Vagina (tissue), 2 donors: ENCODE data around the gene GRIP2. TPM values are rescaled to one million over a fixed set of nuclear protein-coding genes. Genes with fewer than 3 reads are reported as not detected.

ENCODE experiments used
- DNase-seq, 2 donors: peaks; one replicate each; pipeline ENCODE4 v3.0.0-alpha.2; 2017; ENCODE audit errors: extremely low spot score in 2 of 2
- H3K27ac ChIP-seq: fragments of 200-600 bp; sonication (generic); one replicate; pipeline ENCODE4 v1.5.1; 2019
- H3K27me3 ChIP-seq: fragments of 200-600 bp; sonication (generic); one replicate; pipeline ENCODE4 v1.5.1; 2019
- H3K36me3 ChIP-seq, 2 donors: fragments of 200-600 bp; sonication (generic); one replicate each; pipeline ENCODE4 v1.5.1; 2017 to 2019
- H3K4me1 ChIP-seq: fragments of 200-600 bp; sonication (generic); one replicate; pipeline ENCODE4 v1.5.1; 2019
- H3K4me3 ChIP-seq, 2 donors: fragments of 200-600 bp; sonication (generic); 1 replicate in 1 of 2; 2 replicates in 1 of 2; pipeline ENCODE4 v1.5.1; 2016 to 2019
- H3K9me3 ChIP-seq: fragments of 200-600 bp; sonication (generic); one replicate; pipeline ENCODE4 v1.5.1; 2019
- POLR2A ChIP-seq, 2 donors: fragments of 450-650 bp; IDR thresholded peaks; one replicate each; pipeline ENCODE4 v1.6.1; 2017; ENCODE audit warnings: antibody characterized with exemption in 2 of 2, mild to moderate bottlenecking in 2 of 2, moderate library complexity in 2 of 2
- POLR2AphosphoS5 ChIP-seq, 2 donors: sonication (generic); formaldehyde crosslinking; IDR thresholded peaks; one replicate each; pipeline ENCODE4 v1.9.0; 2017; ENCODE audit warnings: antibody characterized with exemption in 2 of 2, mild to moderate bottlenecking in 2 of 2, low read depth in 1 of 2; ENCODE audit not compliant: insufficient read depth in 1 of 2
- intact Hi-C: fragments of 100-400 bp; cut with DNase I; formaldehyde crosslinking; loops from one replicate; pipeline ENCODE4 v1.15.1; 2023
- total RNA-seq: library from RNA; depleted of rRNA; stranded (reverse); fragments of >200 nt; gene quantifications from one replicate; pipeline ENCODE4 v1.2.3, GENCODE V29; 2016
- TF ChIP-seq, protein P1 (sequence below), 3 experiments: fragments of 450-650 bp in 2 of 3; fragments of 200-600 bp in 1 of 3; sonication (generic) in 1 of 3; IDR thresholded peaks; one replicate each; pipeline ENCODE4 v1.5.1; 2017 to 2019; ENCODE audit warnings: antibody characterized with exemption in 3 of 3, mild to moderate bottlenecking in 2 of 3, moderate library complexity in 2 of 3

Gene GRIP2
- total RNA-seq, 1 donor from 2014 or later, result 0.98 TPM

DNA sequence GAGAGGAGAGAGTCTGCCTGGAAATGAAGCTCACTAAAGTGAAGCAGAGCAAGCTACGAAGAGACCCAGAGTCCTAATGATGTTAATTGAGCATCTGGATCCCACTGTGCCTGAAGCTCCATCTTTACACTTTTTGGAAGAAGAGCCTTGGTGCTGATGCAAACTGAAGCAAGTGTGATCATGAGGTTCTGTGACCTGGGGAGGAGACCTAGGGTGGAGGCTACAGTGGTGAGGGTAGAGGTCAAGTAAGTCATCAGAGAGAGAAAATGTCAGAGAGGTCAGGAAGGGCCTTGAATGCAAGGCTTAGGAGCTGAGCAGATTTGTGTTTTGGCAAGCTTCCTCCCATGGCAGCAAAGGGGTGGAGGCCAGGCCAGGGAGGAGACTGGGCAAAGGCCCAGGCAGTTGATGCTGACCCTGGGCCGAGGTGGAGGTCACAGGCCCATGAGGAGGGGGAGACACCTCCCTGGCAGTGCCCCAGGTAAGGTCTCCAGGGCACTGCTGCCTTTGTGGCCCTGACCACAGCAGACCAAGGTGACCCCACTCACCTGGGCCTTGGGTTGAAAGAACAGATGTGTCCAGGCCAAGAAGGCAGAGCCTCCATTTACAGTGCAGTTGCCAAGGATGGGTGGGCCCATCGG is 1.6 kb downstream of the GRIP2 start:
- no peak for DNase-seq
- H3K9me3 ChIP-seq, result no peaks in the 10 kb centered on the region
- H3K27me3 ChIP-seq, result no peaks in the 10 kb centered on the region
- peaks cover 18% of the 10 kb centered on the region for H3K4me1 ChIP-seq
- H3K36me3 ChIP-seq, result no peaks in the 10 kb centered on the region
- no peak overlapping the region for H3K27ac ChIP-seq
- intact Hi-C loops, result no loop called here
- TF ChIP-seq POLR2A (IDR thresholded peaks at IDR 0.05) (no peak), POLR2AphosphoS5 (IDR thresholded peaks at IDR 0.05; ENCODE audit: insufficient read depth in 1 of 2, low read depth in 1 of 2) (no peak)
- TF ChIP-seq, protein P1, sequence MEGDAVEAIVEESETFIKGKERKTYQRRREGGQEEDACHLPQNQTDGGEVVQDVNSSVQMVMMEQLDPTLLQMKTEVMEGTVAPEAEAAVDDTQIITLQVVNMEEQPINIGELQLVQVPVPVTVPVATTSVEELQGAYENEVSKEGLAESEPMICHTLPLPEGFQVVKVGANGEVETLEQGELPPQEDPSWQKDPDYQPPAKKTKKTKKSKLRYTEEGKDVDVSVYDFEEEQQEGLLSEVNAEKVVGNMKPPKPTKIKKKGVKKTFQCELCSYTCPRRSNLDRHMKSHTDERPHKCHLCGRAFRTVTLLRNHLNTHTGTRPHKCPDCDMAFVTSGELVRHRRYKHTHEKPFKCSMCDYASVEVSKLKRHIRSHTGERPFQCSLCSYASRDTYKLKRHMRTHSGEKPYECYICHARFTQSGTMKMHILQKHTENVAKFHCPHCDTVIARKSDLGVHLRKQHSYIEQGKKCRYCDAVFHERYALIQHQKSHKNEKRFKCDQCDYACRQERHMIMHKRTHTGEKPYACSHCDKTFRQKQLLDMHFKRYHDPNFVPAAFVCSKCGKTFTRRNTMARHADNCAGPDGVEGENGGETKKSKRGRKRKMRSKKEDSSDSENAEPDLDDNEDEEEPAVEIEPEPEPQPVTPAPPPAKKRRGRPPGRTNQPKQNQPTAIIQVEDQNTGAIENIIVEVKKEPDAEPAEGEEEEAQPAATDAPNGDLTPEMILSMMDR (IDR thresholded peaks at IDR 0.05), result no peak
- H3K4me3 ChIP-seq, result no peak overlapping the region

GRCh38 chr3:14537590-14538450 is 2.3 kb downstream of the GRIP2 start:
- Histone ChIP-seq H3K27me3 (no peaks in the 10 kb centered on the region), H3K36me3 (no peaks in the 10 kb centered on the region), H3K4me3 (no peak overlapping the region), H3K27ac (no peak overlapping the region), H3K4me1 (peaks cover 25% of the 10 kb centered on the region), H3K9me3 (no peaks in the 10 kb centered on the region)
- DNase-seq, result no peak
- TF ChIP-seq, protein P1 (IDR thresholded peaks at IDR 0.05), result no peak
- TF ChIP-seq POLR2A (IDR thresholded peaks at IDR 0.05) (no peak), POLR2AphosphoS5 (IDR thresholded peaks at IDR 0.05; ENCODE audit: insufficient read depth in 1 of 2, low read depth in 1 of 2) (no peak)
- intact Hi-C loops, result no loop called here

DNA sequence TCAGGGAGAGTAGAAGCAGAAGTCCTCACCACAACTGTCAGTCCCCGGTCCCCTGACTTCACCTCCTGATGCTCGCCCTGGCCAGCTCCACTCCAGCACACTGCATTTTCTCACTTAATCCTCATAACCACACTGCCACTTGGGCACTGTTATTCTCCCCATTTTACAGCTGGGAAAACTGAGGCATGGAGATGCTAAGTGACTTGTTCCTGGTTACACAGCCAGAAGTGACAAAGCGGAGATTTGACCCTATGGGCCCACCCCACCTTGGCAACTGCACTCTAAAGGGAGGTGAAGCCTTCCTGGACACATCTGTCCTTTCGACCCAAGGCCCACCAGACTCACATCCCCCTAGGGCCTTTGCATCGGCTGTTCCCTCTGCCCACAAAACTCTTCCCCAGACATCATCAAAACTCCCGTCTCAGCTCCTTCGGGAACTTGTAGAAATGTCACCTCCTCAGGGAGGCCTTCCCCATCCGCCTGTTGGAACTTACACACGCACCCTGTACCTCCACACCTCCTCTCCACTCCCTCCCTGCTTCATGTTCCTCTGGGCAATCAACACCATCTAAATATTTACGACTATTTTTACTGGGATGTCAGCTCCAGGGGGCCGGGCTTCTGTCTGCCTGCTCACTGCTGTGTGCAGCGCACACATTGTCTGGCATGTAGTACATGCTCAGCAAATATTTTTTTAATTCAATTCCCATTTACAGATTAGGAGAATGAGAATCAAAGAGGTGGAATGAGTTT is 3.1 kb downstream of the GRIP2 start:
- Histone ChIP-seq H3K9me3 (no peaks in the 10 kb centered on the region), H3K4me3 (no peak overlapping the region), H3K27ac (no peak overlapping the region), H3K36me3 (no peaks in the 10 kb centered on the region), H3K4me1 (peaks cover 31% of the 10 kb centered on the region), H3K27me3 (no peaks in the 10 kb centered on the region)
- DNase-seq, result no peak
- TF ChIP-seq POLR2AphosphoS5 (IDR thresholded peaks at IDR 0.05; ENCODE audit: insufficient read depth in 1 of 2, low read depth in 1 of 2) (no peak), POLR2A (IDR thresholded peaks at IDR 0.05) (no peak)
- TF ChIP-seq, protein P1 (IDR thresholded peaks at IDR 0.05), result no peak
- intact Hi-C loops, result no loop called here

DNA sequence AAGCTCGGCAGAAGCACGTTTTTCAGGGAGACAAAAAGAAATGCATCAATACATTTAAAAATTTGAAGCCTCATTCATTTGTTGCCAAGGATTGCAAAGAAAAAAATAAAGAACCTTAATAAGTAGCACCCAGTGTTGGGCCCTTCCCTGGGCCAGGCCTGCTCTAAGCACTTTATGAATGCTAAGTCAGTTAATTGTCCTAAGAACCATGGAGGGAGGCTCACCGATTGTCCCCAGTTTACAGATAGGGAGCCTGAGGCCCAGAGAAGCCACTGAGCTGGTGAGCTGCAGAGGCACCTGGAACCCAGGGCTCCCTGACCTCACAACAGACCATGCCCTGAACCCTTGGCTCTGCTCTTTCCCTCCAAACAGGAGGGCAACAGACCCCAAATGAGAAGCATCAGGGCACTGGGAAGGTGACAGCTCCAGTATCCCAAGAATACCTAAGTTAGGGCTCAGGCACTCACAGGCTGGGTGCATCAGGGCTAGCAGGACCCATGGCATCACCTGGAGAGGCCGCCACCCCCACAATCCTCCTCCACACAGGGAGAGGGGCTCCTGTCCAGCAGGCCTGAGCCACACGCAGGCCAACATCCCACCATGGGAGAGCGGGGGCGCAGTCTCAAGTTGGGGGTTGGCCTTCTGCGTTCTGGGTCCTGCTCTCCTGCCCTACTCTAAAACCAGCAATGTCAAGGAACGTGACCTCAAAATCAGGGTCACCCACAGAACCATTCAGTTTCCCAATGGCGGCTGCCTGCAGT is 3.9 kb downstream of the GRIP2 start:
- H3K27me3 ChIP-seq, result no peaks in the 10 kb centered on the region

More for the DNA sequence above, 3.9 kb downstream of the GRIP2 start:
- DNase-seq, result no peak
- Histone ChIP-seq H3K27ac (no peak overlapping the region), H3K4me1 (peaks cover 31% of the 10 kb centered on the region), H3K36me3 (no peaks in the 10 kb centered on the region), H3K9me3 (no peaks in the 10 kb centered on the region), H3K4me3 (no peak overlapping the region)
- intact Hi-C loops, result no loop called here
- TF ChIP-seq POLR2A (IDR thresholded peaks at IDR 0.05) (no peak), POLR2AphosphoS5 (IDR thresholded peaks at IDR 0.05; ENCODE audit: insufficient read depth in 1 of 2, low read depth in 1 of 2) (no peak)
- TF ChIP-seq, protein P1 (IDR thresholded peaks at IDR 0.05), result no peak
